ENCODE results near the gene IRF2.
A peak's percentile ranks its signal among the peaks of the same experiment; 100 is the strongest.

Gene IRF2

DNA sequence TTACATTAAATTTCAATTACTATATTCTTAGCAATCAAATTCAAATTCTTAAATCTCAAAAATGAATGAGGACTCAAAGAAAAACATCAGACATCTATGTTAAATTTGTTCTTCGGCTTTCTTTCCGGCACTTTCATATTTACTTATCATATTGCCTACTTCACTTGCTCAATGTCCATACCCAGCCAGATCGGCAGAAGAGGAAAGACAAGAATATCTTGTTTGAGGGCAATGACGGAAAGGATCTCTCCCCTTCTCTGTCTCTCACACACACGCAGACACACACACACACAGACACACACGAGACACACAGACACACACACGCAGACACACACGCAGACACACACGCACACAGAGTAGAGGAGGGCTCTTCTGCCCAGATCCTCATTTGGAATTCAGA, 13.2 kb upstream of the IRF2 start:
- no peak overlapping the region for H3K4me3 ChIP-seq (ENCODE audit: low read depth, low read length)
- TF ChIP-seq, protein P1, sequence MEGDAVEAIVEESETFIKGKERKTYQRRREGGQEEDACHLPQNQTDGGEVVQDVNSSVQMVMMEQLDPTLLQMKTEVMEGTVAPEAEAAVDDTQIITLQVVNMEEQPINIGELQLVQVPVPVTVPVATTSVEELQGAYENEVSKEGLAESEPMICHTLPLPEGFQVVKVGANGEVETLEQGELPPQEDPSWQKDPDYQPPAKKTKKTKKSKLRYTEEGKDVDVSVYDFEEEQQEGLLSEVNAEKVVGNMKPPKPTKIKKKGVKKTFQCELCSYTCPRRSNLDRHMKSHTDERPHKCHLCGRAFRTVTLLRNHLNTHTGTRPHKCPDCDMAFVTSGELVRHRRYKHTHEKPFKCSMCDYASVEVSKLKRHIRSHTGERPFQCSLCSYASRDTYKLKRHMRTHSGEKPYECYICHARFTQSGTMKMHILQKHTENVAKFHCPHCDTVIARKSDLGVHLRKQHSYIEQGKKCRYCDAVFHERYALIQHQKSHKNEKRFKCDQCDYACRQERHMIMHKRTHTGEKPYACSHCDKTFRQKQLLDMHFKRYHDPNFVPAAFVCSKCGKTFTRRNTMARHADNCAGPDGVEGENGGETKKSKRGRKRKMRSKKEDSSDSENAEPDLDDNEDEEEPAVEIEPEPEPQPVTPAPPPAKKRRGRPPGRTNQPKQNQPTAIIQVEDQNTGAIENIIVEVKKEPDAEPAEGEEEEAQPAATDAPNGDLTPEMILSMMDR (IDR thresholded peaks at IDR 0.05; ENCODE audit: borderline replicate concordance, insufficient read depth, low read depth, low read length): no peak

DNA sequence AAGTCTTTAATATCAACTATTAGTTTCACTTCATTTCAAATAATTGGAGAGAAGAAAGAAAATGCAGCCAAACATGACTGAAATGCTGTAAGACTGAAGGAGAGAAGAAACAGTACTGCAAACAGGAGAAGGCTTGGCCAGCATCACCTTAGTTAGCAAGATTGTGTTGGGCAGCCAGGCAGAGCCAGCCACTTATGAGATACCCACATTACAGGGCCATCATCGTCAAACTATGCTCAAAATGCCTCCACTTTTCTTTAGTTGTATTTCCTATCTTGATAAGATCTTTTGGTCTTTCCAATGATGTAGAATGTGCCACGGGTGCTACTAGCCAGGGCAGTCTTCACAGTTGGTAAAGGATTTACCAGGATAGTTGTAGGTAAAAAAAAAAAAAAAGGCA, 10.9 kb upstream of the IRF2 start:
- H3K4me3 ChIP-seq (ENCODE audit: low read depth, low read length): no peak overlapping the region
- TF ChIP-seq, protein P1 (IDR thresholded peaks at IDR 0.05; ENCODE audit: borderline replicate concordance, insufficient read depth, low read depth, low read length): no peak

DNA sequence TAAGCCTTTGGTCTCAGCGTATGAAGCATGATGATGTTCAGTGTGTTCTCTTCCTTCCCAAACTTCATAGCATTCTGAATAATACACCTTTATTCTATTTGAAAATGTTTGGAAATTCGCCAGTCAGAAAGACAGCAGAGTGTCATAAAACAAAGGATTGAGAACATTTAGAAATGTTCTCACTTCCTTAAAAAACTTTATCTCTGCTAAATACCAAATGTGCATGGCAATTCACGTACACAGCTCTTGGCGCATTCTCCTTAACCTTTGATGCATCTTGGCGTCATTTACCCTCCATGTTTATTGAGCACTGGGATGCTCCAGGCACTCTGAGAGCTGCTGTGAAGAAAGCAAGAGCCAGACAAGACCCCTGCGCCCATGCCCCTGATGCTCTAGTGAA, 7.2 kb upstream of the IRF2 start:
- H3K4me3 ChIP-seq (ENCODE audit: low read depth, low read length): no peak overlapping the region
- TF ChIP-seq, protein P1 (IDR thresholded peaks at IDR 0.05; ENCODE audit: borderline replicate concordance, insufficient read depth, low read depth, low read length): no peak

DNA sequence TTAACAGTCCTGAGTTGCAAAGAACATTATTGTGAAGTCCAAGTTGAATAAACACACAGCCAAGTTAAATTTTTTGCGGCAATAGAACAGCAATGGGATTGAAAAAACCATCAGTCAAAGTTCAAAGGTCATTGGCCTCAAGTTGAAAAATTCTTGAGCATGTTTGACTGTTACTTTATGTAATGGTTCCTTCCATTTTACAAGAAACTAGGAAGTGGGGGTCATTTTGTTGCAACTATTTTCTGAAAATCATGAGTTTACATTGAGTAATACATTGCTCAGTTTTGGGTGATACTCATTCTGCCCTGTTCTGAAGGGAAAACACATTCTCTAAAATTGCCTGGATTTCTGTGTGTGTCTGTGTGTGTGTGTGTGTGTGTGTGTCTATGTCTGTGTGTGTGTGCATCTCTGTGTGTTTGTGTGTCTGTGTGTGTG, 5.2 kb upstream of the IRF2 start:
- no peak overlapping the region for H3K4me3 ChIP-seq (ENCODE audit: low read depth, low read length)
- TF ChIP-seq, protein P1 (IDR thresholded peaks at IDR 0.05; ENCODE audit: borderline replicate concordance, insufficient read depth, low read depth, low read length): no peak

DNA sequence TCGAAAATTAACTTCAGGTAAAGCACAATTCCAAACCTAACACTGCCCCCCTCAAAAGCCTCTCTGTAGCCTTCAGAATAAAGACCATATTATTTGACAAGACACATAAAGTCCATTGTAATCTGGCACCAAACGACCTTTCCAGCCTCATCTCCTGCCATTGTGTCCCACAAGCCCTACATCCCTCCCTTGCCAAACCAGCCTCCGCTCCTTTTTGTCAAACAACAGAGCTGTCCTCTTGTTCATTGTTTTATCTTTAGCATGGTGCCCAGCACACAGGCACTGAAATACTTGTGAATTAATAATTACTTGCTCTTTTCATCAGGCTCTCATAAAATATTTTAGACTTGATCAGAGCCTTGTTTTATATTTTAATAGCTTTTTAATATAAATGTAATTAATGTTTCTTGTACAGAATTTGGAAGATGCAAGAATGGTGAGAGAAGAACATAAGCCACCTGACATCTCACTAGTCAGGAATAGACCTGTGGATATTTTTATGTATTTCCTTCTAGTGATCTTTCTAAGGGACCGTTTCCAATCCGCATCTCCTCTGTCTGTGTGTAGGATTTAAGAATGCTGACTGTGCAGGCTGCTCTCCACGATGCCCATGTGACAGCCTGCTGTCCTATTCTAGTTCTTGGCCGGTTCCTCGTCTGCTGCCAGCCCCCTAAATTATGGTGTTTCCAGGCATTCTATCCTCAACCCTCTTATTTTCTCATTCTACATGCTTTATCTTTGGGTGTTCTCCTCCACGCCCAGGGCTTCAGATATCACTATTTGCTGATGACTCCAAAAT, 3.0 kb upstream of the IRF2 start:
- TF ChIP-seq, protein P1 (IDR thresholded peaks at IDR 0.05; ENCODE audit: borderline replicate concordance, insufficient read depth, low read depth, low read length): no peak
- no peak overlapping the region for H3K4me3 ChIP-seq (ENCODE audit: low read depth, low read length)

DNA sequence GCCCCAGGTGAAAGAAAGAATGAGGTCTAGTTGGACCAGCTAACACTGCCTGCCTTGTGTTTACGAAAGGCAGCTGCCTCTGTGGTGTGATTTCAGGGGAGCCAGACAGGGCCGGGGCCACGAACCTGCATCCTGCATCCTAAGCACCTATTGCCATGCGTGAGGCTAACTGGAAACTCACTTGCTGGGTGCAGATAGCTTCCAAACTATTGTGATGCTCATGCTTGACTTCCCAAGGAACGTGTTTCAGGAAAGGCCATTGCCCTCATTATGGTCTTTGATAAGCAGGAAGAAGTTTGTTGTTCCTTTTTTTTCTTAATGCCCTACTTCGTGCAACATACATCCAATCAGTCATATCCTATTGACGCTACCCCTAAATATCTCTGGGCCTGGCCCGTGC, 2.3 kb upstream of the IRF2 start:
- H3K4me3 ChIP-seq (ENCODE audit: low read depth, low read length): peak overlapping the region; percentile 8

More for the DNA sequence above, 2.3 kb upstream of the IRF2 start:
- TF ChIP-seq, protein P1 (IDR thresholded peaks at IDR 0.05; ENCODE audit: borderline replicate concordance, insufficient read depth, low read depth, low read length): no peak
